Midbrain (tissue), 1 donor: ENCODE data around the gene UCKL1.

Source experiments
- DNase-seq: peaks from one replicate; lab custom pipeline; 2025; lab: John Stamatoyannopoulos, UW

The UCKL1 gene

DNA sequence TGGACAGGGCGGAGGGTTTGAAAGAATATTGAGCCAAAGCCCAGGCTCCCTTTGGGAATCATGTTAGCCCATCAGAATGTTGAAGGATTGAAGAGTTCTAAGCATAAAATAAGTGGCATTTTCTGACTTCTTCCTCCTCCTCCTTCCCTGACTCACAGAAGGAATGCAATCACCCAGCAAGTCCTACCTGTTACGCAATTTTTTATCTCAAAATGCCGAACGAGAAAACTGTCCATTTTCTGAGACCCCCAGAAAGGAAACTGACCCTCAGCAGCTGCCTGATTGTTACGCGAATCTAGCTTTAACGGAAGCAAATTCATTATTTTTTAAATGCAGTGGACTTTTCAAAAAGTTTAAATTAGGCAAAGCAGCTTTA lies 66.0 kb downstream of the UCKL1 start:
- no peak for DNase-seq
